Liver (tissue), 9 donors: ENCODE results near the gene KRT32. TPM values are rescaled to one million over a fixed set of nuclear protein-coding genes. Genes with fewer than 3 reads are reported as not detected.

Source experiments
- DNase-seq: peaks from one replicate; pipeline ENCODE4 v3.0.0-alpha.2; 2017; ENCODE audit warnings: low spot score
- H3K27ac ChIP-seq, 2 donors: one replicate each; pipeline ENCODE4 v1.7.0; 2013; ENCODE audit warnings: inconsistent platforms in 2 of 2, low read length in 2 of 2, control low read depth in 1 of 2, low read depth in 1 of 2, mild to moderate bottlenecking in 1 of 2
- H3K27me3 ChIP-seq, 4 donors: one replicate each; pipeline versions ENCODE4 v1.6.1 to v1.7.0; 2013; ENCODE audit warnings: low read length in 3 of 4, inconsistent platforms in 1 of 4, mild to moderate bottlenecking in 1 of 4, moderate library complexity in 1 of 4; ENCODE audit not compliant: control insufficient read depth in 4 of 4, insufficient read depth in 4 of 4
- H3K36me3 ChIP-seq, 4 donors: one replicate each; pipeline versions ENCODE4 v1.6.1 to v1.7.0; 2013; ENCODE audit warnings: low read length in 3 of 4, mild to moderate bottlenecking in 3 of 4, low read depth in 1 of 4, moderate library complexity in 1 of 4; ENCODE audit not compliant: control insufficient read depth in 4 of 4, insufficient read depth in 3 of 4
- H3K4me1 ChIP-seq, 4 donors: one replicate each; pipeline versions ENCODE4 v1.6.1 to v1.7.0; 2013; ENCODE audit warnings: low read length in 3 of 4, mild to moderate bottlenecking in 3 of 4, moderate library complexity in 1 of 4; ENCODE audit not compliant: control insufficient read depth in 4 of 4, insufficient read depth in 4 of 4
- H3K4me3 ChIP-seq, 3 donors: one replicate each; pipeline versions ENCODE4 v1.6.1 to v1.7.0; 2013; ENCODE audit warnings: low read length in 3 of 3, control low read depth in 1 of 3, low read depth in 1 of 3, mild to moderate bottlenecking in 1 of 3
- H3K9ac ChIP-seq, 2 donors: one replicate each; pipeline ENCODE4 v1.7.0; 2013; ENCODE audit warnings: low read length in 2 of 2, mild to moderate bottlenecking in 2 of 2, moderate library complexity in 2 of 2, control low read depth in 1 of 2, low read depth in 1 of 2
- H3K9me3 ChIP-seq, 4 donors: one replicate each; pipeline versions ENCODE4 v1.6.1 to v1.7.0; 2013; ENCODE audit warnings: low read length in 3 of 4; ENCODE audit not compliant: control insufficient read depth in 4 of 4
- ATF3 ChIP-seq: IDR thresholded peaks from 2 replicates; pipeline ENCODE4 v1.6.1; 2016; ENCODE audit warnings: antibody characterized with exemption
- CTCF ChIP-seq: fragments of 150-350 bp; IDR thresholded peaks from 2 replicates; pipeline ENCODE4 v1.5.1; 2017; ENCODE audit warnings: improper control_type of control experiment, low read depth, low read length; ENCODE audit not compliant: missing input control
- EGR1 ChIP-seq, 2 donors: IDR thresholded peaks; 2 replicates each; pipeline ENCODE4 v1.6.1; 2016 to 2018; ENCODE audit warnings: antibody characterized with exemption in 2 of 2, low read depth in 2 of 2
- FOXA1 ChIP-seq: IDR thresholded peaks from 2 replicates; pipeline ENCODE4 v1.6.1; 2016; ENCODE audit warnings: antibody characterized with exemption
- FOXA2 ChIP-seq: IDR thresholded peaks from 2 replicates; pipeline ENCODE4 v1.6.1; 2016; ENCODE audit warnings: antibody characterized with exemption
- GABPA ChIP-seq, 2 donors: IDR thresholded peaks in 1 of 2; conservative IDR thresholded peaks in 1 of 2; 2 replicates each; pipeline ENCODE4 v1.6.1; 2016; ENCODE audit warnings: antibody characterized with exemption in 2 of 2, mild to moderate bottlenecking in 1 of 2, moderate library complexity in 1 of 2
- HNF4A ChIP-seq, 2 donors: conservative IDR thresholded peaks; 2 replicates each; pipeline ENCODE4 v1.6.1; 2016; ENCODE audit warnings: antibody characterized with exemption in 2 of 2, mild to moderate bottlenecking in 2 of 2
- HNF4G ChIP-seq: IDR thresholded peaks from 2 replicates; pipeline ENCODE4 v1.6.1; 2016; ENCODE audit warnings: antibody characterized with exemption
- JUND ChIP-seq, 2 donors: IDR thresholded peaks; 2 replicates each; pipeline ENCODE4 v1.6.1; 2016; ENCODE audit warnings: antibody characterized with exemption in 2 of 2
- MAX ChIP-seq: IDR thresholded peaks from 2 replicates; pipeline ENCODE4 v1.6.1; 2016; ENCODE audit warnings: antibody characterized with exemption
- NR2F2 ChIP-seq: IDR thresholded peaks from 2 replicates; pipeline ENCODE4 v1.6.1; 2016; ENCODE audit warnings: antibody characterized with exemption
- RAD21 ChIP-seq, 2 donors: IDR thresholded peaks; 2 replicates each; pipeline ENCODE4 v1.6.1; 2016; ENCODE audit warnings: antibody characterized with exemption in 2 of 2, mild to moderate bottlenecking in 2 of 2
- REST ChIP-seq: IDR thresholded peaks from 2 replicates; pipeline ENCODE4 v1.6.1; 2016; ENCODE audit warnings: antibody characterized with exemption, mild to moderate bottlenecking
- RXRA ChIP-seq, 2 donors: IDR thresholded peaks; 2 replicates each; pipeline ENCODE4 v1.6.1; 2017 to 2018; ENCODE audit warnings: antibody characterized with exemption in 2 of 2, mild to moderate bottlenecking in 1 of 2
- SP1 ChIP-seq: IDR thresholded peaks from 2 replicates; pipeline ENCODE4 v1.6.1; 2018; ENCODE audit warnings: antibody characterized with exemption, mild to moderate bottlenecking
- TAF1 ChIP-seq: conservative IDR thresholded peaks from 2 replicates; pipeline ENCODE4 v1.6.1; 2016; ENCODE audit warnings: antibody characterized with exemption, mild to moderate bottlenecking
- YY1 ChIP-seq: IDR thresholded peaks from 2 replicates; pipeline ENCODE4 v1.6.1; 2016; ENCODE audit warnings: antibody characterized with exemption, mild to moderate bottlenecking
- ZBTB33 ChIP-seq: IDR thresholded peaks from 2 replicates; pipeline ENCODE4 v1.6.1; 2016; ENCODE audit warnings: antibody characterized with exemption
- WGBS: extraction: QIAGEN DNeasy Blood & Tissue Kit; methylation state at CpG from one replicate; pipeline ENCODE4 v1.1.7; 2013; 5-methylcytosine and 5-hydroxymethylcytosine counted together
- polyA plus RNA-seq, 2 donors: library from polyadenylated mRNA; stranded (reverse) in 1 of 2; unstranded in 1 of 2; fragments of 200-250 nt in 1 of 2; fragments of >200 nt in 1 of 2; fragmentation: Nextera tagmentation in 1 of 2; extraction: Ambion mirVana in 1 of 2; gene quantifications; one replicate each; pipeline versions ENCODE4 v1.2.1 to v1.2.3, GENCODE V29; 2013 to 2015
- total RNA-seq, 2 donors: library from RNA; depleted of rRNA; stranded (reverse); fragments of >200 nt; gene quantifications; one replicate each; pipeline ENCODE4 v1.2.3, GENCODE V29; 2014
- donor health status: healthy.
- donor health status: healthy.
- donor health status: healthy.
- donor health status: healthy.
- donor health status: healthy.

KRT32 gene
- total and polyA plus RNA-seq, 4 donors, result not detected

- TF ChIP-seq CTCF, result no peak
- TF ChIP-seq ZBTB33, result no peak
- no peak for TF ChIP-seq TAF1
Measured at GRCh38 chr17:41491476-41491875, 24.3 kb upstream of the KRT32 start (continued).

GRCh38 chr17:41490000-41490990 is 23.1 kb upstream of the KRT32 start:
- peaks cover 0 to 2% (median 1%) of the 10 kb centered on the region in 4 donors for H3K4me1 ChIP-seq
- TF ChIP-seq CTCF (no peak), HNF4G (no peak), NR2F2 (no peak), ZBTB33 (no peak), ATF3 (no peak), HNF4A (conservative IDR thresholded peaks at IDR 0.05) (no peak), RXRA (IDR thresholded peaks at IDR 0.05) (no peak), FOXA1 (no peak), SP1 (no peak), YY1 (no peak), REST (no peak), JUND (IDR thresholded peaks at IDR 0.05) (no peak), MAX (no peak), GABPA (IDR thresholded peaks at IDR 0.05 in 1 of 2, conservative IDR thresholded peaks at IDR 0.05 in 1 of 2) (no peak), RAD21 (IDR thresholded peaks at IDR 0.05) (no peak), TAF1 (no peak), EGR1 (IDR thresholded peaks at IDR 0.05; ENCODE audit: low read depth in 2 of 2) (no peak), FOXA2 (no peak)
- no peak overlapping the region for H3K4me3 ChIP-seq
- H3K9me3 ChIP-seq, result no peaks in the 10 kb centered on the region
- H3K27me3 ChIP-seq, result no peaks in the 10 kb centered on the region
- no peak overlapping the region for H3K9ac ChIP-seq
- H3K27ac ChIP-seq, result no peak overlapping the region
- no peak for DNase-seq
- WGBS, result 65% methylated on average over 10 of the region's 10 CpGs
- H3K36me3 ChIP-seq, result no peaks in the 10 kb centered on the region
